Activated CD4-positive, CD25-positive, alpha-beta regulatory T cell (primary cell): Measurements from ENCODE around the gene DSCAM.
"Not testable (repeated sequence)": the region's sequence is repeated elsewhere in the genome, so short reads cannot be mapped to it uniquely, and the experiment has no call there.

Experiments used
- DNase-seq, 4 experiments: peaks; one replicate each; lab custom pipeline; 2025; lab: John Stamatoyannopoulos, UW

DSCAM gene

DNA sequence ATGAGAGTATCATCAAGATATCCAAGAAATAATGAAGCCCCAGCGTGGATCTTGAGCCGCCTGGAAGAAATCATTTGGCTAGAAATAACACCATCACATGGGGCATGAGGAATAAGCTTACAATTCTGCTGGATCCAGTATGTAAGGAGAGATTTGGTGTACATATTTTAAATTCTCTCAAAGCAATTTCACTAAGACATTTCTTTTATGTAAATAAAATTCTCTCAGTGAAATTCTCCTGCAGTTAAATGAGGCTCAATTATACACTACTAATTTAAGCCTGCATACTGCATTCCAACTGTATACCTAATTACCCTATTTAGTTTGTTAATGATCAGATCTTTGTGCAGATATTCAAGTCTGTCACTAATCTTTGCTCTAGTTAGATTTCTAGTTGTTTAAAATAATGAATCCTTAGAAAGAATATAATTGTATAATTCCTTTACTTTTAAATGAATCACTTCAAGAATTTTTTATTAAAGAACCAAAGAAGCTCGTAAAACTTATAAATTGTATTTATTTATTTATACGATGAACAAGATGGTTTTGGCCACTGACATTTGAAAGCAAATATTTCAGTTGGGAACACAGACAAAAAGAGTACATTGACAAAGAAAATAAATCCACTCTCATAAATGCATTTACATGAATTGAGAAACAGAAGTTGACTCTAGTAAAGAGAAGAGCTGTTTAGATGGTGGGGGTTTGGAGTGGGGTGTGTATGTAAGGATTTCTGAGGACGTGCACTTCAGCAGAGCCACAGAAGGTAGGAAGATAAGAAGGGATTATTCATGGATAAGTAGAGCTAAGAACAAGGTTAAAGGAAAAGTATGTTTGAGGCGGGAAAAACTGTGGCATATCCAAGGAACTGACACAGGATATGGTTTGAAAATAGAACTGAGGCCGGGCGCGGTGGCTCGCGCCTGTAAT is 466.8 kb downstream of the DSCAM start:
- no peak for DNase-seq

DNA sequence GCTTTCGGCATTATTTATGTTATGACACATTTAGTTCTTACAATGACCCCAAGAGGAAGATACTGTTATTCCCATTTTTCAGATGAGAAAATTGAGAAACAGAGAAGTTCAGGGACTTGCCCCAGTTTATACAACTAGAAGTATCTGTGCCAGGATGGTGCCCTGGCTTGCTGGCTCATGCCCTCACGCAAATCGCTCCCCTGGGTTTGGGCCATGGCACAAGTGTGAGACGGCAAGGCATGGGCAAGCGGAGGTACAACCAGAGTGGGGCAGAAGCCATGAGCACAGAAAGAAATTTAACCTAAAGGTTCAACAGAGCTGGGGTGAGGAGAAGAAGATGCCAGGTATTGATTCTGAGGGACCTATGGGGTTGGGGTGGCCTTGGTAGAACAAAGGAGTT is 469.8 kb downstream of the DSCAM start:
- DNase-seq = no peak

DNA sequence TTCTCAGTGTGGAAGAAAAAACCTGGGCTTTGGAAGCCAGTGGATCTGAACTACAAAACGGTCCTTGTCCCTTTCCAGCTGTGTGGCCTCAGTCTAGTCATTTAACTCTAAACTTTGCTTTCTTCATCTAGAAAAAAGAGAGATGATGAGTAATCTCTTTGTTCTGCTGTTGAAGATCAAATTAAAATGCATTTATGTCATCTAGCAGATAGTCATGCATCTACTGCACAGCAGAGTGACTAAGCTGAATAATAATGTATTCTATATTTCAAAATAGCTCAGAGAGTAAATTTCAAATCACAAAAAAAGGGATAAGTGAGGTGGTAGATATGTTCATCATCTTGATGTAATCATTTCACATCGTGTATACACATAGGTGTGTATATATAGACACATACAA is 473.2 kb downstream of the DSCAM start:
- no peak for DNase-seq

DNA sequence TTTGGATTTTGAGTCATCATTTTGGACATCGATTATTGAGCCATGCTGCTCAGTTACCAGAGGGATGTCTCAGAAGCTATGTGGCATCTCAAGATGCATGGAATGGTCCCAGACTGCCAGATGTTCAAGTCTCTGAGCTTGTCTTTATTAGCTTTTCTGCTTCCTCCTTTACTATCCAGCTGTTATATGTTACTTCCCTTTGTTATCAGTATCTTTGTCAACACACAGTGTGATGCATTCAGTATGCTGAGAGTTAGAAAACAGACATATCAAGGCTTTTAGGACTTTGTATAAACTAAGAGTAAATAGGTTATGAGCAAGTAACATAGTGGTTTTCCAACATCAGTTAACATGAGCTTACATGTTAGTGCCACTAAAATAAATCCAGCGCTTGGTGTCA is 474.5 kb downstream of the DSCAM start:
- DNase-seq = no peak

DNA sequence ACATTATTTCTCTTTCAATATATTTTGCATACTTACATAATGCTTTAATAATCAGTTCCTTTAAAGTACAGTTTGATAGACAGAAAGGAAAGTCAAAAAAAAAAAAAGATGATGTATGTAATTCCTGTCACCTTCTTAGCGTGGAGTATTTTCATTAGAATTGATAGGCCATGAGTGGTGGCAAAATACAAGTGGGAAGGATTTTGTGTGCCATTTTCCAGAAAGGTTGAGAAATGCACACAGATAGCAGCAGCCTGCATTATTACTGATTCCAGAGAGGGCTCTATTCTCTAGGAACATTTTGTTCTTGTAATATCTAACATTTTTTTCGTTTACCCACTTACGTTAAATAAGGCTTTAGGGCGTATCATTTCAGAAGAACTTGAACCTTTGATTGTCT is 475.6 kb downstream of the DSCAM start:
- DNase-seq = no peak

DNA sequence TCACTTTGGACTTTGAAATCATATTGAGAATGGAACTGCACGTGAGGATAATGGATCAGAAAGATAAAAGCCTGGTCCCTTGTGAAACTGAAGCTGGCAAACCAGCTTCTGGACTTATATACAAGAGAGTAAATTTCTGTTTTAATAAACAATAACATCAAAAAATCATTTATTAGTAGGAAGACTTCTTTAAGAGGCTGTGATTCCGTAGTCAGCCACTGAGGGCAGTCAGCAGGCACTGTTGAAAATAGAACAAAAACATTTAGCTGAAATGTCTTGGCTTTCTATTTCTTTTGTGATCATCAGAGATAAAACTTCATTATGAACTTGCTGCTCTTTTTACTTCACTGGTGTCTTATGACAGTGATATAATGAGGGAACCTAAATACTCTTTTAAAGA is 490.3 kb downstream of the DSCAM start:
- no peak for DNase-seq

DNA sequence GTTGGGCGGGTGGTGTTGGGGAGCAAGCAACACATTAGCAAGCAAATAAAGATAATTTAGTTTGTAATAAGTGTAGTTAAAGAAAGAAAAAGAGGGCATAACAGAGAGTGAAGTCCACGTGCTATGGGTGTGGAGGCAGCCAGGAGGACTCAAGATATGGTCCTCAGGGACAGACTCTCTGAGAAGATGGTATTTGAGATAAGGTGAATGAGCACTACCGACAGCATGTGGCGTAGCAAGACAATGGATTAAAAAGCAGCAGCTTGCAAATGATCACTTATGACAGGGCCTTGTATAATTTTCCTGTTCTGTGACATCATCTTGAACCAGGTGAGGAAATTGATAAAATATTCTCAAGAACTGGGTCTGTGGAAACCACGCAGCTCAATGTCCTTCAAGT is 491.9 kb downstream of the DSCAM start:
- no peak for DNase-seq

DNA sequence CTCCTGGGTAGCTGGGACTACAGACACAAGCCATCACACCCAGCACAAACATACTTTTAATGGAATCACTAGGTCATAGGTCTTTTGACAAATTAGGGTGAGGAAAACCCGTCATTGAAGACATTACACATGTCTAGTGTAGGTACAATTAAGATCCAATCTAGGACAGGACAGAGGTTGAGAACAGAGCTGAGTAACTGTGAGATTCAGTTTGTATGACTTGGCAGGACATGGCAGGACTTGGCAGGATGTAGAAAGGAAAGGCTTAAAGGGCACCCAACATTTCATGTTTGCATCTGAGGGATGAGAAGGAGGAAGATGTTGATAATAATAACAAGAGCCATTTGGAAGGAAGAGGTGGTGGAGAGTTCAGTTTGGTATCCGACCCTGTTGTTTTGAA is 496.0 kb downstream of the DSCAM start:
- DNase-seq = no peak

DNA sequence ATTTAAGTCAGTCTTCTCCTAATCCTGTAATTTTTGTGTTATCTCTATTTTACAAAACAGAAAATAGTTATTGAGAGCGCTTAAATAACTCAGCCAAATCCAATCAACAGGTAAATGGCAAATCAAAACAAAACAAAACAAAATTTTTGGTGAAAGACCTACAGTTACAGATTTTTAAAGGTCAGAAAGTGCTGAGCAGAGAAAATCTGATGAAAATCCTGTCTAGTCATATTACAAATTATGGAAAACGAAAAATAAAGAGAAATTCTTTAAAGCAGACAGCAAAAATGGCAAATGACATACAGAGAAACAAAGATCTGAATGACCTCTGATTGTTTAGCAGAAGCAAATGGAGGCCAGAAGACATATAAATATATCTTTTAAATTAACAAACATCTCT is 497.4 kb downstream of the DSCAM start:
- no peak for DNase-seq

DNA sequence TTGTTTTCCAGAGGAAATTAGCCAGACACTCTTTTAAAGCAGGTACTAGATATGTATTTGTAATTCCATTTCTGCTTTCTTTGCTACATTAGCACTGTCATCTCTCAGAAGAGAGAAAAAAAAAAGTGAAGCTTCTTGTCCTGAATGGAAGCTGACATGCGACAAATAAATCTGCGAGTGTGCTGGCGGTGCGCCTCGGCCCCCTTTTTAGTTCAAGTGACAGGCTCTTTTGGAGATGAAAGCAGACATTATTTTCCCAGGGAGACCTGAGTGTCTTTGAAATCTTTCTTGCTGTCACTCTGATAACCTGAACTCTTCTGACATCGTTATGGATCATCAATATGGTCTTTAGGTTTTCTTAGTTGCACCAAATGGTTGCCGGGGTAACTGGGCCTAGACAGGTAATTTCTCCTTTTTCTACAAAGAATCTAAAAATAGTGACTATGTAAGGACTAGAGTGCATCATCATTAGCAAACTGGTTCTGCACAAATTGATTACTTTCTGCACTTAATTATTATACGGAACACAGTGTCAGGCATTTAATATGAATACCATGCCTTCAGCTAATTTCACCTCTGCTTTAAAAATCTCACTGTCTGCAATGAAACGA is 501.1 kb downstream of the DSCAM start:
- no peak for DNase-seq

DNA sequence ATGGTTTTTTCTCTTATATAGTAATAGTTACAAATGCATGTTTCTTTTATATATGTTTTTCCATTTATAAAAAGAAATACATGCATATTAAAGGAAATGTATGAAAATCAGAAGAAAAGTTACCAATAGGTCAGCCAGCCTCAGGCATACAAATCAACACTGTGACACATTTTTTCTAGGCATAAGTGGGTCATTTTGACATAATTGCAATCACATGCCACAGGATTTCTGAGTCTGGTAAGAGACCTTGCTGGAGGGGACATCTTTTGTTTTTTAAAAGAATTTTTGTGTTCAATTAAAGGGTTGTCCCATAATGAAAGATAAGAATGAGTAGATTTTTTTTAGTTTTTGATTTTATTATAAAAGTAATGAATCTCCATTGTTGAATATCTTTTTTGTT is 506.6 kb downstream of the DSCAM start:
- DNase-seq = no peak

DNA sequence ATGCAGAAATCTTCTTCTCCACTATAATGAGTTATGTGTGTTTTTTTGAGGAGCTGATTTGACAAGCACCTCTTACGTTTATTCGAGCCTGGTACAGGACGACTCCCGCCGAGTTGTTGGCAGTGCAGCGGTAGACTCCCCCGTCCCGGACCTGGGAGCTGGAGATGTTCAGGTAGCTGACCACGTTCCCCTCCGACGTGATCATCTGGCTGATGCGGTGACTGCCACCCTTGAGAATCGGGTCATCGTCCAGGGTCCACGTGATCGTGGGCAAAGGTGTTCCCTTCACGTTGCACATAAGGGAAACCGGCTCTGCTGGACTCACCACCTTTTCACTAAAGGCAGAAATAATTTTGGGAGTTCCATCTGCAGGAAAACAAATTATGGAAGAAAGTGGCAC is 507.9 kb downstream of the DSCAM start:
- DNase-seq = no peak

DNA sequence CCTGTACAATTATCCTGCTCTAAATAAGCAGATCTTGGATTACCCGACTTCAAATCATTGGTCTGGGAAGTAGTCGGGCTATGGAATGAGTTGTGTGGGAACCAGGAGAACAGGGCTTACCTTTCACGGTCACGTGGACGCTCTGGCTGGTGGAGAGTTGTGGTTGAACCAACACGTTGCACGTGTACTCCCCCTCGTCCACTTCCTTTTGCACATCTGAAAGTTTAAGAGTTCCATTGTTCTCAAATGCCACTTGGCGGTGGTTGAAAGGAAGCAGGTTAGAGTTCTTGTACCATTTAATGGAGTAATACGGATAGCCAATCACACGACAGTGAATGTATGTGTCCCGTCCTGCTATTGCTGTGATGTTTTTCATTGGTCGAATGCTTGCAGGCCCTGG is 509.0 kb downstream of the DSCAM start:
- no peak for DNase-seq

DNA sequence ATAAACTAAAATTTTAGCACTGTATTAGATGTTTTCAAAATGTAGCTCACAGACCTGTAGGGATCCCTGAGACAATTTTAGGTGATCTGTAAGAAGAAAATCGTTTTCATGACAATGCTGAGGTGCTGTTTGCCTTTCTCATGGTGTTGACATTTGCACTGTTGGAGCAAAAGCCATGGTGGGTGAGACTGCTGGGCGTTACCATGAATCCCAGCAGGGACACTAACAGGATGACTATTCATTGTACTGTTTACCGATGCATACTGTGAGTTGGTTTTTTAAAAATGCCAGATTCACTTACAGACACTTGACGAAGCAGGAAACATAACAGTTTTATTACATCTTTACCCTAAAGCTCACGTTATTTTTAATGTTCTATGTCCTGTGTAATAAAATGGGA is 511.3 kb downstream of the DSCAM start:
- DNase-seq = no peak

DNA sequence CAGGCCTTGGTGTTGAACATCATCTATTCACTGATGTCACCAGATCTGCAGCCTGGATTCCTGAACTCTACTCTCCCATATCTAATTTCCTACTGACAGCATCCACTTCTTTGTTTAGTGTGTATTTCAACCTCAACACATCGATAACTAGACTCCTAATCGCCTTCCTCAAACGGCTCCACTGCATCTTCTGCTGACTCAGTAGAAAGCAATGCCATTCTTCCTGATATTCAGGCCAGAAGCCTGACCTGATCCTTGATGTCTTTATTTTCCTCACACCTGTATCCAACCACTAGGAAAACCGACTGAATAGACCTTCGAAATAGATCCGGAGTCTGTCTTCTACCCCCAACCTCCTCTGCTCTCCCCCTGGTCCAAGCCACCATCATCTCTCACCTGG is 512.8 kb downstream of the DSCAM start:
- DNase-seq = no peak

DNA sequence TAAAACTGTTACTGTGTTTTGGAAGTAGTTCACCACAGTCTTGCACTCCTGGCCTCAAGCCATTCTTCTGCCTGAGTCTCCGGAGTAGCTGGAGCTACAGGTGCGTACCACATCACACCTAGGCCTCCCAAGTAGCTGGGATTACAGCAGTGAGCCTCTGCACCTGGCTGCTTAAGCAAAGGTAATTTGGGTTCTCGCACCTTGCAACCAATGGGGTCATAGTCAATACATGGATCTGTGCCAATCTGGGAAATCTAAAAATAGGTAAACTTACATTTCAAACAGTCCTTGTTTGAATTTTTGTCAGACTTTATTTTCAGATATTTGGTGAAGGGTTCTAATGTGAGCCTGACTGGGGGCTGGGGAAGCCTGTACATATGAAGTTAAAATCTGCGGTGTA is 513.2 kb downstream of the DSCAM start:
- no peak for DNase-seq

DNA sequence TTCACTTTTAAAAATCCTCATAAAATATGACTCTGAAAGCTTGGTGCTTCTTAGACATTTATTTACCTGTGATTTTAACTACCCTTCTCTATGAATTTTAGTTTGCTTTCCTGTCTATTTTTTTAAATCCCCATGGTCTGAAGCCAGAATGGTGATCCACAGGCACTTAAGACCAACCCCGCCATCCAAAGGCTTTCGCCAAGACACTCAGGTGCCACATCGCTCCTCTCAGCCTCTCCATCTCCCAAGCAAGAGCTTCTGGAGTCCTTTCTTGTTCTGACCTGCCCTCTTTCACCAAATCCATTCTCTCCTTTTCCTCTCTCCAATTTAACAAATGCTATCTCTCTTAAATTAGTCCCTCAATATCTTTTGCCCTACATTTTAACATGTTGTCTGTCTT is 515.2 kb downstream of the DSCAM start:
- DNase-seq = no peak

DNA sequence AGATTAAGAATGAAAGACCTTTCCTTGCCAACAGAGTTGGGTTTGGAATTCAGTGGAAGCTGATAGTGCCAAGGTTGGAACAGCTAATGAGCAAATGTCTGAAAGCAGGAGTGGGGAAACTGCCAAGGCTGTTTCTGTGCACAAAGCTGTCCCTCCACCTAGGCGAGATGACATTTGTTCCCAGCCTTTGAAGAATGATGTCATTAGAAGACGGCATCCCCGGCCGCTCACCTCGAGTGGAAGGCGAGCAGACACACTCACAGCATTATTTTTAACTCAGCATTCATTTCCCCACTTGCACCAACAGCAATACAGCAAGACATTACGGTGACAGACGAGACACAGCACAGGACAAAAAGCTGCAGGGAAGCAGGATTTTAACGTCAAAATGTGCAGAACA is 515.8 kb downstream of the DSCAM start:
- DNase-seq = no peak

DNA sequence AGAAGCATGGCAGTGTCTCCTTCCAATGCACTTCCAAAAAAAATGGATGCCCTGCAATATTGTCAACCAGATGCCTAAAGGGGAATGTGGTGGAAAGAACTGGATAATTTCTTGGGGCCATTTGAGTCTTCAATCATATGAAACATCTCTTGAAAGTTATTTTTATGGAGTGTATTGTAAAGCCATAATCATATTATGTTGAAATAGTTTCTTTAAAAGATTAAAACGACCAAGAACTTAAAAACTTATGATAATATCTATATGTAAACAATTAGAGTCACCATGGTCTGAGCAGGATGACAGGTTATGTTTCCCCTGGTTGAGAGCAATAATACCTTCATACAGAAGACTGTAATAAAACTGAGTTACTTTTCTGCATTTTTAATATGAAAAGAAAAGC is 522.6 kb downstream of the DSCAM start:
- no peak for DNase-seq

DNA sequence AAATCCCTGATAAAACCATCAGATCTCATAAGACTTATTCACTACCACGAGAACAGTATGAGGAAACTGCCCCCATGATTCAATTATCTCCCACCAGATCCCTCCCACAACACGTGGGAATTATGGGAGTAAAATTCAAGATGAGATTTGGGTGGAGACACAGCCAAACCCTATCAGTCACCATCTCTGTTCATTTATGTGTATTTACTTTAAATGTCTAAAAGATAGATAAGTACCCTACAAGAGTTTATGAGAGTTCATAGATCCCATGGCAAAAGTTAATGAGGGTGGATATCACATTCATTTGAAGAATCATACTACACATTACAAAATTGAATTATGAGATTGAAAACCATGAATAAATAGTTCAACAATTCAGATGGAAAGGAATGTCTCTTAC is 526.2 kb downstream of the DSCAM start:
- not testable (repeated sequence) for DNase-seq

DNA sequence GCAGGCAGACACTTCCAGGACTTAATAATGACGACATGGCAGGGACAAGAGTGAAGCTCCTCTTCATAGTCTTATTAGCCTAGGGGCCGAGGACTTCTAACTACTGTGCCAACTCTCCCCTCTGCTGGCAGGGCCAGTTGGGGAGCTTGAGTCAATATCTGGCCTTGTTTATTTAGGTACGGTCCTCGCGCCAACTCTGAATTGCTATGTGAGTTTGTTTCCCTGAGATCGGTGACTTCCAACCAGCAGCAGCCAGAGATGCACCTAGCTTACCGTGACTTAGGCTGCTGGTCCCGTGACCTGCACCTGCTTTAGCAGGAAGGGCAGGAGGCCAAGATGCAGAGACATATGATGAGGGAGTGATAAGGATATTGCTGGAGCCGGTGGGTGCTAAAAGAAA is 528.6 kb downstream of the DSCAM start:
- no peak for DNase-seq

DNA sequence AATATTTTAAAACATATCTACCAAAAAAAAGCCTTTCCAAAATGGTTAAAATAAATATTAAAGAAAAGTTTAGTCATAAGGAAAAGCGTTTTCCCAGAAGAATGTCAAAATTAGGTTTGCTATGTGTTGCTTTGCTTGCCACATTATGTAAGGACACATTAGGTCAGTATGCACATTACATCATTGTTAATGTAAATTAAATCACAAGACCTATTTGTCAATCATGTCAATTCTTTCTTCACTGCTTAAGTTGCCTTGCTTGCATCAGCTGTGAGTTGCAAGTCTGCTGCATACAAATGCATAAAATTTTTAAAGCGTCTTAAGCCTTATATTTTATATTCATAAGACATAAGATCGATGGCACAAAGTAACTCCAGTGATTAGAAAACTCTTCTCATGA is 530.9 kb downstream of the DSCAM start:
- DNase-seq = no peak

DNA sequence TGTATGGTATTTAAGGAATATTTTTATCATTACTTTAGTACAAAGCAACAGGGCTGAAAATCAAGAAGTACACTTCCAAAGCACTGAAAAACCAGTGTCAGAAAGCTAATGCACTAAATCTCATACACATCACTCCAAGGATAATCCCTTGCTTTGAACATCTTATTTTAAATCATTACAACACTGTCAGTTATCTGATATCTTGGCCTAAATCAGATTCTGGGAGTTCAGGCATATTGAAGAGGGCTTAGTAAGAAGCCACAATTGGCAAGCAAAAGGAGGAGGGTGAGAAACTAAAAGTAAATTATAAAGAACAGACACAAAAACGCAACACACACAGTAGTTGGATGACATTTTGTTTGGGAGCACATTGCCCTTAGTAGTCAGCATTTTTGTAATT is 531.3 kb downstream of the DSCAM start:
- no peak for DNase-seq

DNA sequence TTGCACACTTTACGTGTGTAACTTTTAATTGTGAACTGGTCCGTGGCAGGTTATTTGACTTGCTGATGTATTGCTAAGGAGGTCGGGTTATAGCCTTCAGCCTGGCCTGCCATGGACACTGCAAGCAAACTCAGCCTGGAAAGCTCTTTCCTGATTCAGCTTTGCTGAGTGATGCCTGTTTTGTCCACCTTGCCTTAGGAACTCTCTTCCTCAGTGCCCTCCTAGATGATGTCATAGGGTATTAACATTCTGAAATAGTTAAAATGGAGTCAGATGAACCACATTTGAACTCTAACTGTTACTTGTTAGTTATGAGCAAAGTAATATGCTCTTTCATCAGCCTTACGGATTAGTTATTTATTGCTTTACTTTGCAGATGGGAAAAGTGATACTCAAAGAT is 533.7 kb downstream of the DSCAM start:
- no peak for DNase-seq
